SK-N-SH treated with all-trans-retinoic acid at 6 μM for 48 hours (cell line): ENCODE results near the gene SPHK2.
A peak's percentile ranks its signal among the peaks of the same experiment; 100 is the strongest.

Source experiments
- ATAC-seq: fragments of 200-7000 bp; cut with Tn5 transposase; 3 replicates; pipeline ENCODE4 v1.9.1; 2020; ENCODE audit warnings: mild to moderate bottlenecking, moderate library complexity
- ARNTL ChIP-seq: fragments of 450-650 bp; formaldehyde crosslinking; IDR thresholded peaks from 2 replicates; pipeline ENCODE4 v1.5.0; 2020; ENCODE audit warnings: low read depth, mild to moderate bottlenecking, moderate library complexity, borderline replicate concordance
- BACH2 ChIP-seq: fragments of 250-450 bp; sonication (Bioruptor Pico); IDR thresholded peaks from 2 replicates; pipeline ENCODE4 v1.9.0; 2021; ENCODE audit warnings: mild to moderate bottlenecking, borderline replicate concordance
- CREB5 ChIP-seq: fragments of 250-450 bp; sonication (Bioruptor Pico); IDR thresholded peaks from 2 replicates; pipeline ENCODE4 v1.5.1; 2020; ENCODE audit warnings: low read depth, mild to moderate bottlenecking, moderate library complexity
- GLIS3 ChIP-seq: fragments of 250-450 bp; sonication (Bioruptor Pico); IDR thresholded peaks from 2 replicates; pipeline ENCODE4 v1.5.0; 2020; ENCODE audit warnings: mild to moderate bottlenecking, moderate library complexity
- OSR1 ChIP-seq: fragments of 250-450 bp; sonication (Bioruptor Pico); IDR thresholded peaks from 2 replicates; pipeline ENCODE4 v1.8.0; 2022; ENCODE audit warnings: moderate library complexity, mild to moderate bottlenecking, inconsistent platforms
- PATZ1 ChIP-seq: fragments of 250-450 bp; sonication (Bioruptor Pico); IDR thresholded peaks from 2 replicates; pipeline ENCODE4 v1.8.0; 2020; ENCODE audit warnings: mild to moderate bottlenecking, moderate library complexity, borderline replicate concordance
- POU6F1 ChIP-seq: fragments of 250-450 bp; sonication (Bioruptor Pico); IDR thresholded peaks from 2 replicates; pipeline ENCODE4 v1.8.0; 2021; ENCODE audit warnings: low read depth, mild to moderate bottlenecking, moderate library complexity, borderline replicate concordance
- PPARA ChIP-seq: fragments of 250-450 bp; sonication (Bioruptor Pico); IDR thresholded peaks from 2 replicates; pipeline ENCODE4 v1.5.0; 2020; ENCODE audit warnings: mild to moderate bottlenecking, borderline replicate concordance
- RARB ChIP-seq: fragments of 250-450 bp; sonication (Bioruptor Pico); IDR thresholded peaks from 2 replicates; pipeline ENCODE4 v1.8.0; 2021; ENCODE audit warnings: mild to moderate bottlenecking, moderate library complexity
- SNAI2 ChIP-seq: fragments of 250-450 bp; sonication (Bioruptor Pico); IDR thresholded peaks from 2 replicates; pipeline ENCODE4 v1.5.0; 2020; ENCODE audit warnings: mild to moderate bottlenecking, moderate library complexity
- TCF4 ChIP-seq: fragments of 250-450 bp; sonication (Bioruptor Pico); IDR thresholded peaks from 2 replicates; pipeline ENCODE4 v1.8.0; 2021; ENCODE audit warnings: mild to moderate bottlenecking, moderate library complexity, borderline replicate concordance
- TOX ChIP-seq: fragments of 250-450 bp; sonication (Bioruptor Pico); IDR thresholded peaks from 2 replicates; pipeline ENCODE4 v1.8.0; 2021; ENCODE audit warnings: mild to moderate bottlenecking, moderate library complexity, borderline replicate concordance
- ZNF565 ChIP-seq: fragments of 450-650 bp; formaldehyde crosslinking; conservative IDR thresholded peaks from 2 replicates; pipeline ENCODE4 v1.5.0; 2020; ENCODE audit warnings: low read depth, mild to moderate bottlenecking, moderate library complexity
- ZNF8 ChIP-seq: fragments of 450-650 bp; formaldehyde crosslinking; IDR thresholded peaks from 2 replicates; pipeline ENCODE4 v1.5.0; 2020; ENCODE audit warnings: mild to moderate bottlenecking, moderate library complexity
- TF ChIP-seq, protein P1 (sequence below): fragments of 250-450 bp; sonication (Bioruptor Pico); IDR thresholded peaks from 2 replicates; pipeline ENCODE4 v1.5.1; 2021; ENCODE audit warnings: mild to moderate bottlenecking, moderate library complexity

SPHK2 gene

GRCh38 chr19:48623556-48624066 is 4.3 kb downstream of the SPHK2 start:
- TF ChIP-seq POU6F1 (CRISPR knock-in tag), result no peak
- peak; percentile 22; the same call in 1 of the 2 replicates for TF ChIP-seq TCF4 (CRISPR knock-in tag)
- no peak for ATAC-seq

DNA sequence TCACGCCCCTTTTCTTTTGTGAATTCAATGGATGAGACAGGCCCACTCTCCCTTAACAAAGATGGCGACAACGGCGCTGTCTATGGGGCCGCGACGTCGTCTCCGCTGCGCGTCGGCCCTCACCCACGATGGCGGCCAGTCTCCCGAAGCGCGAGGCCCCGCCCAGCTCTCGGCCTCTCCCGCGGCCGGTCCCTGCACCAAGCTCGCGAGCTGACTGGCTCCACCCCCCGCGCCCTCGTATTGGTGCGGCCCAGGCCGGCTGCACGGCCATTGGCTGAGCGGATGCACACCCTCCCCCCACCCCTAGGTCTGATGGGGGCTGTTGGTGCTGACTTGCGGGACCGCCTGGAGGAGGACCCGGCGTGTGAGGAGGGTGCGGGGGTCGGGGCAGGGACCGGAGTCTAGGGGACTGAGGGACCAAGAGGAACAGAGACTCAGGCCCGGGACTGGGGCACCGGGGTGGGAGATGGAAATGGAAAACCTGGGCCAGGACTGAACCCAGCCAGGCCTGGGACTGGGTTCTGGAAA is 4.8 kb downstream of the SPHK2 start:
- ATAC-seq, result peak; percentile 88
- TF ChIP-seq CREB5 (CRISPR knock-in tag) (no peak), PATZ1 (CRISPR knock-in tag) (no peak), OSR1 (CRISPR knock-in tag) (no peak), TOX (CRISPR knock-in tag) (no peak), RARB (CRISPR knock-in tag) (no peak), ZNF565 (CRISPR knock-in tag) (no peak), BACH2 (CRISPR knock-in tag) (no peak), PPARA (CRISPR knock-in tag) (no peak), ARNTL (no peak)
- TF ChIP-seq, protein P1, sequence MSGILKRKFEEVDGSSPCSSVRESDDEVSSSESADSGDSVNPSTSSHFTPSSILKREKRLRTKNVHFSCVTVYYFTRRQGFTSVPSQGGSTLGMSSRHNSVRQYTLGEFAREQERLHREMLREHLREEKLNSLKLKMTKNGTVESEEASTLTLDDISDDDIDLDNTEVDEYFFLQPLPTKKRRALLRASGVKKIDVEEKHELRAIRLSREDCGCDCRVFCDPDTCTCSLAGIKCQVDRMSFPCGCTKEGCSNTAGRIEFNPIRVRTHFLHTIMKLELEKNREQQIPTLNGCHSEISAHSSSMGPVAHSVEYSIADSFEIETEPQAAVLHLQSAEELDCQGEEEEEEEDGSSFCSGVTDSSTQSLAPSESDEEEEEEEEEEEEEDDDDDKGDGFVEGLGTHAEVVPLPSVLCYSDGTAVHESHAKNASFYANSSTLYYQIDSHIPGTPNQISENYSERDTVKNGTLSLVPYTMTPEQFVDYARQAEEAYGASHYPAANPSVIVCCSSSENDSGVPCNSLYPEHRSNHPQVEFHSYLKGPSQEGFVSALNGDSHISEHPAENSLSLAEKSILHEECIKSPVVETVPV (CRISPR knock-in tag), result no peak

DNA sequence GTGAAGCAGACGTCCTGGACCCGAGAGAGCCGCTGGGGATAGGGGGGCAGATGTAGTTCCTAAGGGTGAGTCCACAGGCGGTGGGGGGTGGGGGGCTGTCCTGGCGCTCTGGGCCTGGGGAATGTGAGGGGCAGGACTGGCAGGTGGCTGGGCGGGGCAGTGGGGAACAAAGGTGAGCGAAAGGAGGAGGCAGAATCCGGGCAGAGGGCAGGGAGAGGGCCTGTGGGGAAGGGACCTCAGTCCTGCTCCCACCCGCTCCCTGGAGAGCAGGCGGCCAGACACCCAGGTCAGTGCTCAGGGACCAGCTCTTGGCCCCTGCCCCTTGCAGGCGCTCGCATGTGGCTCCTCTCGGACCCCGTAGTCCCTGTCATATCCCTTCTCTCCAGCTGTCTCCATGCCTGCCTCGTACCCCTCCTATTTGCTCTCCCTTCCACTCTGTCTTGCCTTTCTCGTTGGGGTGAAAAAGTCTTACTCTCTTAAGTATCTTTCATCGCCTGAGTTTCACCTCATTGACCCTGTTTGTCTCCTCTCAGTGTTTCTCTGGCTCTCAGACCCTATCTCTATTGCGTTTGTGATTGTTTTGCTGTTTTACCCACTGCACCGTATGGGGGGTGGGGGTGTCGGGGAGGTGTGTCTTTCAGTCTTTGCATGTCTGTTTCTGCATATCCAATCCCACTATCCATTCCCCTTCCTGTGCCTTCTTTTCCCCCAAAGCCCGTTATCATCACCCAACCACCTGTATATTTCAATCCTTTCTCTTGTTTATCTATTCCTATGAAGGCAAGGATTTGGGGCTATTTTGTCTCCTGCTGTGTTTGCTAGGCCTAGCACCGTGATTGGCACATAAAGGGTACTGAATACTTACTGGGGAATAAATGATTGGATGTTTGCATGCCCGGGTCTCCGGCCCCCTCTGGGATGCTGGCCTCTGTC is 5.8 kb downstream of the SPHK2 start:
- TF ChIP-seq TCF4 (CRISPR knock-in tag) (no peak), RARB (CRISPR knock-in tag) (no peak), TOX (CRISPR knock-in tag) (no peak), PATZ1 (CRISPR knock-in tag) (no peak), BACH2 (CRISPR knock-in tag) (no peak), SNAI2 (CRISPR knock-in tag) (no peak), POU6F1 (CRISPR knock-in tag) (no peak), CREB5 (CRISPR knock-in tag) (no peak), ZNF8 (CRISPR knock-in tag) (no peak), GLIS3 (CRISPR knock-in tag) (no peak), ZNF565 (CRISPR knock-in tag) (no peak)
- TF ChIP-seq, protein P1 (CRISPR knock-in tag), result no peak
- ATAC-seq, result no peak
